DMS153 (cell line): ENCODE data around the gene BAIAP2L2.
"Not testable (repeated sequence)": the region's sequence is repeated elsewhere in the genome, so short reads cannot be mapped to it uniquely, and the experiment has no call there.

Experiments
- DNase-seq: peaks from one replicate; lab custom pipeline; 2025; lab: John Stamatoyannopoulos, UW

Gene BAIAP2L2, protein sequence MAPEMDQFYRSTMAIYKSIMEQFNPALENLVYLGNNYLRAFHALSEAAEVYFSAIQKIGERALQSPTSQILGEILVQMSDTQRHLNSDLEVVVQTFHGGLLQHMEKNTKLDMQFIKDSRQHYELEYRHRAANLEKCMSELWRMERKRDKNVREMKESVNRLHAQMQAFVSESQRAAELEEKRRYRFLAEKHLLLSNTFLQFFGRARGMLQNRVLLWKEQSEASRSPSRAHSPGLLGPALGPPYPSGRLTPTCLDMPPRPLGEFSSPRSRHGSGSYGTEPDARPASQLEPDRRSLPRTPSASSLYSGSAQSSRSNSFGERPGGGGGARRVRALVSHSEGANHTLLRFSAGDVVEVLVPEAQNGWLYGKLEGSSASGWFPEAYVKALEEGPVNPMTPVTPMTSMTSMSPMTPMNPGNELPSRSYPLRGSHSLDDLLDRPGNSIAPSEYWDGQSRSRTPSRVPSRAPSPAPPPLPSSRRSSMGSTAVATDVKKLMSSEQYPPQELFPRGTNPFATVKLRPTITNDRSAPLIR

GRCh38 chr22:38110008-38110862 is at the start of gene BAIAP2L2:
TSS of gene BAIAP2L2 (minus strand) at chr22:38110684. CDS start at chr22:38110525, 159 bp downstream.
- DNase-seq = no peak

GRCh38 chr22:38155703-38156102 is 45.2 kb upstream of the BAIAP2L2 start:
- DNase-seq = no peak

DNA sequence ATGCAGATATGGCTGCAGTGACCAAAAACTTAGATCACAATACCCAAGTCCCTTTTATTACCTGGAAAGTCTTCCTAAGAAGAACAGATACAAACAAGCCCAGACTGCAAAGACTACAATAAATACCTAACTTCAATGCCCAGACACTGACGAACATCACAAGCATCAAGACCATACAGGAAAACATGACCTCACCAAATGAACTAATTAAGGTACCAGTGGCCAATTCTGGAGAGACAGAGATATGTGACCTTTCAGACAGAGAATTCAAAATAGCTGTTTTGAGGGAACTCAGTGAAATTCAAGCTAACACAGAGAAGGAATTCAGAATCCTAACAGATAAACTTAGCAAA is 44.1 kb upstream of the BAIAP2L2 start:
- not testable (repeated sequence) for DNase-seq

GRCh38 chr22:38153821-38154562 is 43.5 kb upstream of the BAIAP2L2 start:
- no peak for DNase-seq

DNA sequence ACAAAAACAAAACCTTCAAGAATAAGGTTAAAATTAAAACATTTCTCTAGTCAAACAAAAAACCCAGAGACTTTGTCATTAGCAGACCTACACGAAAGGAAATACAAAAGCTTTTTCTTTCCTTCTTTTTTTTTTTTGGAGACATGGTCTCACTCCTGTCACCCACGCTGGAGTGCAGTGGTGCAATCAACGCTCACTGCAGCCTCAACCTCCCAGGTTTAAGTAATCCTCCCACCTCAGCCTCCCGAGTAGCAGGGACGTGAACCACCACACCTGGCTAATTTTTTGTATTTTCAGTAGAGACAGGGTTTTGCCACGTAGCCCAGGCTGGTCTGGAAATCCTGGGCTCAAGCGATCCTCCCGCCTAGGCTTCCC is 40.6 kb upstream of the BAIAP2L2 start:
- no peak for DNase-seq

DNA sequence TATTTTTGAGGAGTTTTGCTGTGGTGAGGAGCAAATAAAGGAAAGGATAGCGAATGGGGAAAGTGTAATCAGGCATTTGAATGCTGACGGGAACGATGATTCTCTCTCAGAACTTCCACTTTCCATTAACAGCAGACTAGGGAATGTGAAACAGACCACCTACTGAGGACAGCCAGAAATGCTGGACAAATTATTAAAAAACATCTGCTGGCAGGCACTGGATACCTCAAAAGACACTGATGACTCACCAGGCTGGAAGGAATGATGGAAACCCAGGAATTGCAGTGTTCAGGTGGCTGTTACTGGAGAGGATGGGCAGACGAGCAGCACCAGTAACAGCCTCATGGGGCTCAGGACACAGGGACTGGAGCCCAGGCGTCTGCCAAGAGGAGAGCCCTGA is 37.8 kb upstream of the BAIAP2L2 start:
- no peak for DNase-seq

DNA sequence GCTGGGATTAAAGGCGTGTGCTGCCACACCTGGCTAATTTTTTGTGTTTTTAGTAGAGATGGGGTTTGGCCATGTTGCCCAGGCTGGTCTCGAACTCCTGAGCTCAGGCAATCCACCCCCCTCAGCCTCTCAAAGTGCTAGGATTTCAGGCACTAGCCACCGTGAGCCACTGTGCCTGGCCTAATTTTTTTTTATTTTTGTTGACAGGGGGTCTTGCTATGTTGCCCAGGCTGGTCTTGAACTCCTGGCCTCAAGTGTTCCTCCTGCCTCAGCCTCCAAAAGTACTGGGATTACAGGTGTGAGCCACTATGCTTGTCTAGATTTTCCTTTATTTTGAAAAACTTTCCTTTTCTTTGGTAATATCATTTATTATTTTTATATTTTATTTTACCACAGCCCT is 35.7 kb upstream of the BAIAP2L2 start:
- not testable (repeated sequence) for DNase-seq

- DNase-seq = no peak
These were observed 33.5 kb upstream of the BAIAP2L2 start for GRCh38 chr22:38144025-38144405.

DNA sequence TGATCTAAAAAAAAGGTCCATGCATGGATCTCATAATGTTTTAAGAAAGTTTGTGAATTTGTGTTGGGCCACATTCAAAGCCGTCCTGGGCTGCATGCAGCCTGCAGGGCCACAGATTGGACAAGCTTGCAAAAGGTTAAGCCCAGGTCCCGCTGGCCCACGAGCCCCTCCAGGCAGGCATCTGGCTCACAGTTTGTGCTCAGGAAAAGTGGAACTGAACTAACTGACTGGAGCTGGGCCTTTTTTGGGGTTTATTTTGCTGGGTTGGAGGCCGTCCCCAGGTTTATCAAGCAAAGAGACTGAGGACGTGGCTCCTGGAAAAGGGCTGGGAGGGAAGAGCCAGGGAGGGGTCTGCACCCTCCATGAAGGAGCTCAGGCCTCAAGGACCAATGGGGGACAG is 32.1 kb upstream of the BAIAP2L2 start:
- no peak for DNase-seq

DNA sequence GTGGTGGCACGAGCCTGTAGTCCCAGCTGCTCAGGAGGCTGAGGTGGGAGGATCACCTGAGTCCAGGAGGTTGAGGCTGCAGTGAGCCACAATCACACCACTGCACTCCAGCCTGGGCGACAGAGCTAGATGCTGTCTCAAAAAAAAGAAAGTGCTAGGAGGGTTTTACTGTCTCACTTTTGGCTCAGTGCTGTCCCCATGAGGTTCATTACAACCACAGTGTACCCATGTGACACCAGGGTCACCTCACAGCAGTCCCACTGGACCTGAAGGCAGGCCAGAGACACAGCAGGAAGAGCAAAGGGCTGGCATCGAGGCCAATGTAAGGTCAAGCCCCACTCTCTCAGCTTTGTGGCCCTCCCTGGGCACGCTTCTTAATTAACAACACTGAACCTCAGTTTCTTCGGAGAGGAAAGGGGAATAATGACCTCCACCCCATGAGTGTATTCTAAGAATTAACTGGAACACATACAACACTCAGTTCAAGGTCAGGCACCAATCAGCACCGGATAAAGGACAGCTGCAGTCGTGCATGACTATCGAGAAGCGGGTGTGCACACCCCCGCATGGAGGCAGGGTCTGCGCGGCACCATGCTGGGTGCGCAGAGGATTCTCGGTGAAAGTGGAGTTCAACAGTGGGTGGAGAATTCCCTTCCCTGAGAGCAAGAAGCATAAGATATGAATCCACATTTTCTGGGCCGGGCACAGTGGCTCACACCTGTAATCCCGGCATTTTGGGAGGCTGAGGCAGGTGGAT is 30.9 kb upstream of the BAIAP2L2 start:
- no peak for DNase-seq

- DNase-seq = no peak
These were observed 29.4 kb upstream of the BAIAP2L2 start for GRCh38 chr22:38139901-38140300.

- no peak for DNase-seq
These were observed 28.5 kb upstream of the BAIAP2L2 start for GRCh38 chr22:38138961-38139360.

GRCh38 chr22:38137876-38138687 is 27.6 kb upstream of the BAIAP2L2 start:
- DNase-seq = no peak

DNA sequence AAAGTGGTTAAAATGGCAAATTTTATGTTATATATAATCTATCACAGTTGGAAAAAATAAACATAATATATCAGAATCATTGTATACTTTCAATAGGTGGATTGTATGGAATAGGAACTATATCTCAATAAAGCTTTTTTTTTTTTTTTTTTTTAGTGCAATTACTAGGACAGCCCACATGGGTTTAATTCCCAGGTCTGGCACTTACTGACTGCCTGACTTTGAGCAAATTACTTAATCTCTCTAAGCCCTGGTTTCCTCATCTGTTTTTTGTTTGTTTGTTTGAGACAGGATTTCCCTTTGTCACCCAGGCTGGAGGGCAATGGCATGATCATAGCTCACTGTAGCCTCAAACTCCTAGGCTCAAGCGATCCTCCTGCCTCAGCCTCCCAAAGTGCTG is 26.1 kb upstream of the BAIAP2L2 start:
- DNase-seq = no peak

GRCh38 chr22:38135133-38135706 is 24.7 kb upstream of the BAIAP2L2 start:
- no peak for DNase-seq

DNA sequence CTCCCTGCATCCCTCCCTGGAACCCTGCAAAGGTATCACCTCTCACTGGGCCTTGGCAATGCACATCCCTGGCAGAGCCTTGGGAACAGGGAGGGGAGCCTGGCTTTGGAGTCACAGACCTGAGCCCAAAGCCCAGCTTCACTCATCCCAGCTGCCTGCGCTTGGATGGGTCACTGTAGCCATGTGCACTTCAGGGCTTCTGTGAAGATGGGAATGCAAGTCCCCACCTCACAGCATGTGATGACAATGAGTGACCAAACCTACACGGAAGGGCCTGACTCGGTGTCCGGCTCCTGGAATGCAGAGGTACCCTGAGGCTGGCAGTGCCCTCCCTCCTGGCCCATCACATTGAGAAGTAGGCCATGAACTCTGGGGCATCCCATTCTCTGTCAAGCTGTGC is 22.8 kb upstream of the BAIAP2L2 start:
- DNase-seq = no peak

- no peak for DNase-seq
These were observed 22.3 kb upstream of the BAIAP2L2 start for GRCh38 chr22:38132794-38133193.

DNA sequence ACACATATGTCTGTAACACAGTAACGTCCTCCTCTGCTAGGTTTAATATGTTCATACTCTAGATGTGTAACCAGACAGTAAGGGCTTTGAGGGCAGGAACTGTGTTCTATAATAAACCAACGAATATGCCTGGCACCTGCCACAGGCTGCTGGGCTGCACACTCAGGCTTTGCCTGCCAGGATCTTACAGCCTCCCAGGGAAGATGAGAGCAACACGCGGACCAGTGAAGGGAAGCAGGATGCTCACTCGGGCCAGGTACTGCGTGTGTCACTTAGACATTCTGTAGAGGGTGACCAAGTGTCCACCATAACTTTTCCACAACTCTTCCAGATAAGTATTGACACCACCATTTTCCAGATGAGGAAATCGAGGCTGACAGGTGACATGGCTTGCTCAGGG is 21.7 kb upstream of the BAIAP2L2 start:
- no peak for DNase-seq

- no peak for DNase-seq
These were observed 20.9 kb upstream of the BAIAP2L2 start for GRCh38 chr22:38131399-38131798.

- DNase-seq = no peak
These were observed 19.4 kb upstream of the BAIAP2L2 start for GRCh38 chr22:38129856-38130255.
